ENCODE measurements around the gene TBATA.

TBATA gene

GRCh38 chr10:70753841-70754621 lies 31.1 kb downstream of the TBATA start:
- H3K4me1 ChIP-seq (ENCODE audit: control insufficient read depth, insufficient read depth, low read length): peaks cover 4% of the 10 kb centered on the region
- no peaks in the 10 kb centered on the region for H3K27me3 ChIP-seq (ENCODE audit: control insufficient read depth, insufficient read depth, low read length)
- no peak overlapping the region for H3K4me3 ChIP-seq (ENCODE audit: low read length)
- no peaks in the 10 kb centered on the region for H3K36me3 ChIP-seq (ENCODE audit: control insufficient read depth, insufficient read depth, low read length)
- H3K9ac ChIP-seq (ENCODE audit: low read length): no peak overlapping the region
- H3K9me3 ChIP-seq (ENCODE audit: control insufficient read depth, low read length): no peaks in the 10 kb centered on the region

GRCh38 chr10:70753026-70753663 lies 32.0 kb downstream of the TBATA start:
- Histone ChIP-seq H3K9ac (ENCODE audit: low read length) (no peak overlapping the region), H3K36me3 (ENCODE audit: control insufficient read depth, insufficient read depth, low read length) (no peaks in the 10 kb centered on the region), H3K4me1 (ENCODE audit: control insufficient read depth, insufficient read depth, low read length) (no peaks in the 10 kb centered on the region), H3K9me3 (ENCODE audit: control insufficient read depth, low read length) (no peaks in the 10 kb centered on the region), H3K4me3 (ENCODE audit: low read length) (no peak overlapping the region), H3K27me3 (ENCODE audit: control insufficient read depth, insufficient read depth, low read length) (no peaks in the 10 kb centered on the region)

GRCh38 chr10:70752571-70752970 lies 32.6 kb downstream of the TBATA start:
- no peaks in the 10 kb centered on the region for H3K27me3 ChIP-seq (ENCODE audit: control insufficient read depth, insufficient read depth, low read length)
- no peak overlapping the region for H3K9ac ChIP-seq (ENCODE audit: low read length)
- H3K36me3 ChIP-seq (ENCODE audit: control insufficient read depth, insufficient read depth, low read length): no peaks in the 10 kb centered on the region
- no peak overlapping the region for H3K4me3 ChIP-seq (ENCODE audit: low read length)
- H3K9me3 ChIP-seq (ENCODE audit: control insufficient read depth, low read length): no peaks in the 10 kb centered on the region
- H3K4me1 ChIP-seq (ENCODE audit: control insufficient read depth, insufficient read depth, low read length): no peaks in the 10 kb centered on the region

- Histone ChIP-seq H3K36me3 (ENCODE audit: control insufficient read depth, insufficient read depth, low read length) (no peaks in the 10 kb centered on the region), H3K27me3 (ENCODE audit: control insufficient read depth, insufficient read depth, low read length) (no peaks in the 10 kb centered on the region), H3K4me1 (ENCODE audit: control insufficient read depth, insufficient read depth, low read length) (no peaks in the 10 kb centered on the region), H3K9me3 (ENCODE audit: control insufficient read depth, low read length) (no peaks in the 10 kb centered on the region), H3K9ac (ENCODE audit: low read length) (no peak overlapping the region), H3K4me3 (ENCODE audit: low read length) (no peak overlapping the region)
These were observed 33.2 kb downstream of the TBATA start for GRCh38 chr10:70751991-70752390.

- Histone ChIP-seq H3K4me3 (ENCODE audit: low read length) (no peak overlapping the region), H3K9me3 (ENCODE audit: control insufficient read depth, low read length) (no peaks in the 10 kb centered on the region)
These were observed 33.8 kb downstream of the TBATA start for GRCh38 chr10:70751356-70751755.

GRCh38 chr10:70750156-70750703 lies 34.9 kb downstream of the TBATA start:
- no peaks in the 10 kb centered on the region for H3K36me3 ChIP-seq (ENCODE audit: control insufficient read depth, insufficient read depth, low read length)
- H3K27me3 ChIP-seq (ENCODE audit: control insufficient read depth, insufficient read depth, low read length): no peaks in the 10 kb centered on the region
- H3K9me3 ChIP-seq (ENCODE audit: control insufficient read depth, low read length): no peaks in the 10 kb centered on the region
- no peaks in the 10 kb centered on the region for H3K4me1 ChIP-seq (ENCODE audit: control insufficient read depth, insufficient read depth, low read length)
- H3K9ac ChIP-seq (ENCODE audit: low read length): no peak overlapping the region
- H3K4me3 ChIP-seq (ENCODE audit: low read length): no peak overlapping the region

More at GRCh38 chr10:70751356-70751755, 33.8 kb downstream of the TBATA start:
- no peaks in the 10 kb centered on the region for H3K4me1 ChIP-seq (ENCODE audit: control insufficient read depth, insufficient read depth, low read length)
- H3K27me3 ChIP-seq (ENCODE audit: control insufficient read depth, insufficient read depth, low read length): no peaks in the 10 kb centered on the region
- H3K9ac ChIP-seq (ENCODE audit: low read length): no peak overlapping the region
- H3K36me3 ChIP-seq (ENCODE audit: control insufficient read depth, insufficient read depth, low read length): no peaks in the 10 kb centered on the region

GRCh38 chr10:70749756-70750155 lies 35.4 kb downstream of the TBATA start:
- H3K4me1 ChIP-seq (ENCODE audit: control insufficient read depth, insufficient read depth, low read length): no peaks in the 10 kb centered on the region
- no peaks in the 10 kb centered on the region for H3K9me3 ChIP-seq (ENCODE audit: control insufficient read depth, low read length)
- H3K9ac ChIP-seq (ENCODE audit: low read length): no peak overlapping the region
- no peaks in the 10 kb centered on the region for H3K36me3 ChIP-seq (ENCODE audit: control insufficient read depth, insufficient read depth, low read length)
- no peak overlapping the region for H3K4me3 ChIP-seq (ENCODE audit: low read length)
- no peaks in the 10 kb centered on the region for H3K27me3 ChIP-seq (ENCODE audit: control insufficient read depth, insufficient read depth, low read length)

GRCh38 chr10:70748801-70749573 lies 36.2 kb downstream of the TBATA start:
- Histone ChIP-seq H3K36me3 (ENCODE audit: control insufficient read depth, insufficient read depth, low read length) (no peaks in the 10 kb centered on the region), H3K4me1 (ENCODE audit: control insufficient read depth, insufficient read depth, low read length) (peaks cover 1% of the 10 kb centered on the region), H3K9ac (ENCODE audit: low read length) (no peak overlapping the region), H3K9me3 (ENCODE audit: control insufficient read depth, low read length) (no peaks in the 10 kb centered on the region), H3K27me3 (ENCODE audit: control insufficient read depth, insufficient read depth, low read length) (no peaks in the 10 kb centered on the region), H3K4me3 (ENCODE audit: low read length) (no peak overlapping the region)

GRCh38 chr10:70748305-70748704 lies 36.9 kb downstream of the TBATA start:
- no peaks in the 10 kb centered on the region for H3K27me3 ChIP-seq (ENCODE audit: control insufficient read depth, insufficient read depth, low read length)
- H3K9me3 ChIP-seq (ENCODE audit: control insufficient read depth, low read length): no peaks in the 10 kb centered on the region
- peaks cover 8% of the 10 kb centered on the region for H3K4me1 ChIP-seq (ENCODE audit: control insufficient read depth, insufficient read depth, low read length)
- H3K4me3 ChIP-seq (ENCODE audit: low read length): no peak overlapping the region
- no peak overlapping the region for H3K9ac ChIP-seq (ENCODE audit: low read length)
- H3K36me3 ChIP-seq (ENCODE audit: control insufficient read depth, insufficient read depth, low read length): no peaks in the 10 kb centered on the region

- Histone ChIP-seq H3K36me3 (ENCODE audit: control insufficient read depth, insufficient read depth, low read length) (no peaks in the 10 kb centered on the region), H3K4me3 (ENCODE audit: low read length) (no peak overlapping the region), H3K4me1 (ENCODE audit: control insufficient read depth, insufficient read depth, low read length) (peaks cover 15% of the 10 kb centered on the region), H3K9me3 (ENCODE audit: control insufficient read depth, low read length) (no peaks in the 10 kb centered on the region), H3K9ac (ENCODE audit: low read length) (no peak overlapping the region), H3K27me3 (ENCODE audit: control insufficient read depth, insufficient read depth, low read length) (no peaks in the 10 kb centered on the region)
These were observed 37.8 kb downstream of the TBATA start for GRCh38 chr10:70747192-70747965.

GRCh38 chr10:70745555-70745954 lies 39.6 kb downstream of the TBATA start:
- Histone ChIP-seq H3K9me3 (ENCODE audit: control insufficient read depth, low read length) (no peaks in the 10 kb centered on the region), H3K36me3 (ENCODE audit: control insufficient read depth, insufficient read depth, low read length) (no peaks in the 10 kb centered on the region), H3K4me3 (ENCODE audit: low read length) (no peak overlapping the region), H3K4me1 (ENCODE audit: control insufficient read depth, insufficient read depth, low read length) (peaks cover 21% of the 10 kb centered on the region), H3K9ac (ENCODE audit: low read length) (no peak overlapping the region), H3K27me3 (ENCODE audit: control insufficient read depth, insufficient read depth, low read length) (no peaks in the 10 kb centered on the region)

Data from mucosa of stomach (tissue), 1 donor.